Spleen (tissue), 11 donors: ENCODE data around the gene PTPN7. TPM values are rescaled to one million over a fixed set of nuclear protein-coding genes. Genes with fewer than 3 reads are reported as not detected.
"Not testable (repeated sequence)": the region's sequence is repeated elsewhere in the genome, so short reads cannot be mapped to it uniquely, and the experiment has no call there.

Experiments
- DNase-seq: peaks from one replicate; pipeline ENCODE4 v3.0.0-alpha.2; 2020
- H3K27ac ChIP-seq, 8 donors: fragments of 200-600 bp; sonication (generic) in 7 of 8; 1 replicate in 4 of 8; 2 replicates in 4 of 8; pipeline versions ENCODE4 v1.5.0 to v1.8.0; 2016 to 2021; ENCODE audit warnings: inconsistent platforms in 4 of 8, mild to moderate bottlenecking in 4 of 8, moderate library complexity in 1 of 8
- H3K27me3 ChIP-seq, 7 donors: fragments of 200-600 bp; sonication (generic) in 6 of 7; replicated peaks in 1 of 7; 1 replicate in 4 of 7; 2 replicates in 3 of 7; pipeline versions ENCODE4 v1.5.0 to v1.8.0; 2016 to 2021; ENCODE audit warnings: inconsistent platforms in 3 of 7, mild to moderate bottlenecking in 1 of 7
- H3K36me3 ChIP-seq, 6 donors: fragments of 200-600 bp; sonication (generic) in 5 of 6; 1 replicate in 4 of 6; 2 replicates in 2 of 6; pipeline versions ENCODE4 v1.5.0 to v1.8.0; 2016 to 2021; ENCODE audit warnings: inconsistent platforms in 2 of 6
- H3K4me1 ChIP-seq, 6 donors: fragments of 200-600 bp; sonication (generic) in 5 of 6; 1 replicate in 3 of 6; 2 replicates in 3 of 6; pipeline versions ENCODE4 v1.5.0 to v1.8.0; 2016 to 2021; ENCODE audit warnings: inconsistent platforms in 3 of 6
- H3K4me3 ChIP-seq, 8 donors: fragments of 200-600 bp; sonication (generic) in 7 of 8; 1 replicate in 4 of 8; 2 replicates in 4 of 8; pipeline versions ENCODE4 v1.5.0 to v1.8.0; 2016 to 2021; ENCODE audit warnings: inconsistent platforms in 4 of 8, mild to moderate bottlenecking in 4 of 8, moderate library complexity in 2 of 8
- H3K9me3 ChIP-seq, 8 donors: fragments of 200-600 bp; sonication (generic) in 7 of 8; 1 replicate in 4 of 8; 2 replicates in 4 of 8; pipeline versions ENCODE4 v1.5.0 to v1.8.0; 2016 to 2021; ENCODE audit warnings: inconsistent platforms in 4 of 8
- CTCF ChIP-seq, 11 experiments: fragments of 200-600 bp in 7 of 11; fragments of 450-650 bp in 4 of 11; sonication (generic) in 4 of 11; IDR thresholded peaks in 8 of 11; conservative IDR thresholded peaks in 3 of 11; 1 replicate in 7 of 11; 2 replicates in 4 of 11; pipeline versions ENCODE4 v1.4.0 to v1.8.0; 2016 to 2021; ENCODE audit warnings: antibody characterized with exemption in 11 of 11, inconsistent platforms in 4 of 11, mild to moderate bottlenecking in 1 of 11
- POLR2A ChIP-seq, 3 donors: fragments of 450-650 bp; IDR thresholded peaks; one replicate each; pipeline ENCODE4 v1.5.1; 2017; ENCODE audit warnings: antibody characterized with exemption in 3 of 3, mild to moderate bottlenecking in 1 of 3
- POLR2AphosphoS5 ChIP-seq, 3 donors: sonication (generic); formaldehyde crosslinking; IDR thresholded peaks; one replicate each; pipeline ENCODE4 v1.5.1; 2017; ENCODE audit warnings: antibody characterized with exemption in 3 of 3
- WGBS, 5 donors: extraction: QIAGEN DNeasy Blood & Tissue Kit in 3 of 5; methylation state at CpG; one replicate each; pipeline versions ENCODE4 v1.1.5 to v1.1.7; 2013 to 2018; 5-methylcytosine and 5-hydroxymethylcytosine counted together
- intact Hi-C: fragments of 100-400 bp; cut with DNase I; formaldehyde crosslinking; loops from one replicate; pipeline ENCODE4 v1.15.0; 2023; ENCODE audit warnings: low total_unique reads
- polyA plus RNA-seq, 3 donors: library from polyadenylated mRNA; stranded (reverse); fragments of 200-250 nt; gene quantifications; one replicate each; pipeline ENCODE4 v1.2.1, GENCODE V29; 2013
- total RNA-seq, 7 donors: library from RNA; depleted of rRNA in 3 of 7; stranded (reverse); fragments of >200 nt in 3 of 7; fragmentation: NEBNext Ultra II Directional in 4 of 7; extraction: Animal tissue kit (Norgen Biotek cat#: 25700) in 4 of 7; gene quantifications; one replicate each; pipeline versions ENCODE4 v1.1.0 to v1.2.1, GENCODE V29; 2016 to 2021
- donor health status: healthy with polysubstance abuse.
- donor health status: DM: no; HTN: no; CAD: no; lungs with moderate emphysema.
- donor health status: DM: no; HTN: no; CAD: no.
- donor health status: Bipolar disorder and iron deficiency.
- donor health status: healthy.
- donor health status: DM: no; HTN: no; CAD: no.
- donor health status: DM: yes; HTN: yes; CAD: no.

The PTPN7 gene
- total and polyA plus RNA-seq, 10 donors: 27.8 to 49.0 (median 40.3) TPM

GRCh38 chr1:202197653-202198365 lies 37.4 kb upstream of the PTPN7 start:
- H3K9me3 ChIP-seq: no peaks in the 10 kb centered on the region
- DNase-seq: no peak
- H3K27ac ChIP-seq: peak overlapping the region in 5 of 8 donors; percentile 25 to 74 (median 51)
- H3K4me3 ChIP-seq: no peak overlapping the region
- peaks cover 5 to 57% (median 25%) of the 10 kb centered on the region in 6 donors for H3K4me1 ChIP-seq
- no peak for TF ChIP-seq CTCF (IDR thresholded peaks at IDR 0.05 in 8 of 11, conservative IDR thresholded peaks at IDR 0.05 in 3 of 11)
- TF ChIP-seq POLR2A (IDR thresholded peaks at IDR 0.05): no peak
- TF ChIP-seq POLR2AphosphoS5 (IDR thresholded peaks at IDR 0.05): peak in 1 of 3 donors; percentile 8
- no peaks in the 10 kb centered on the region for H3K36me3 ChIP-seq
- intact Hi-C loops: no loop called here
- peaks cover 0 to 57% (median 19%) of the 10 kb centered on the region in 7 donors for H3K27me3 ChIP-seq
- WGBS, 5 donors: 82 to 88% (median 84%) methylated on average over 7 of the region's 7 CpGs

- no peak for DNase-seq
- TF ChIP-seq POLR2A (IDR thresholded peaks at IDR 0.05) (no peak), POLR2AphosphoS5 (IDR thresholded peaks at IDR 0.05) (no peak), CTCF (IDR thresholded peaks at IDR 0.05 in 8 of 11, conservative IDR thresholded peaks at IDR 0.05 in 3 of 11) (no peak)
- Histone ChIP-seq H3K4me1 (peaks cover 5 to 33% (median 22%) of the 10 kb centered on the region in 6 donors), H3K27ac (peak overlapping the region in 4 of 8 donors; percentile 34 to 57 (median 43)), H3K4me3 (peak overlapping the region in 6 of 8 donors; percentile 16 to 58 (median 26)), H3K9me3 (no peaks in the 10 kb centered on the region), H3K36me3 (no peaks in the 10 kb centered on the region), H3K27me3 (peaks cover 0 to 49% (median 22%) of the 10 kb centered on the region in 7 donors)
- WGBS, 5 donors: 49 to 58% (median 53%) methylated on average over 6 to 11 of the region's 11 CpGs
- intact Hi-C loops: no loop called here
Observed at GRCh38 chr1:202194328-202194648, 33.9 kb upstream of the PTPN7 start.

GRCh38 chr1:202193614-202194327 lies 33.4 kb upstream of the PTPN7 start, which contains the start of gene LGR6:
TSS of gene LGR6 (plus strand) at chr1:202193799. CDS start at chr1:202193990, 191 bp downstream.
- Histone ChIP-seq H3K4me3 (peak within 1 kb of the TSS; percentile 5 to 58 (median 22)), H3K27me3 (peaks cover 0 to 44% (median 22%) of the 10 kb centered on the region in 7 donors), H3K4me1 (peaks cover 5 to 32% (median 17%) of the 10 kb centered on the region in 6 donors), H3K36me3 (no peaks in the 10 kb centered on the region), H3K9me3 (no peaks in the 10 kb centered on the region), H3K27ac (peak within 1 kb of the TSS in 4 of 8 donors; percentile 34 to 57 (median 43))
- DNase-seq: peak; percentile 73
- 1 to 5% (median 4%) methylated on average over 29 to 61 of the region's 61 CpGs for WGBS, 5 donors
- TF ChIP-seq POLR2AphosphoS5 (IDR thresholded peaks at IDR 0.05) (peak in 1 of 3 donors; percentile 38), POLR2A (IDR thresholded peaks at IDR 0.05) (no peak)
- intact Hi-C loops: no loop called here

GRCh38 chr1:202192770-202193613 lies 32.6 kb upstream of the PTPN7 start:
- WGBS, 5 donors: 26 to 45% (median 32%) methylated on average over 10 to 18 of the region's 18 CpGs
- peaks cover 0 to 41% (median 22%) of the 10 kb centered on the region in 7 donors for H3K27me3 ChIP-seq
- intact Hi-C loops: no loop called here

GRCh38 chr1:202191391-202191790 lies 31.0 kb upstream of the PTPN7 start:
- 77 to 97% (median 96%) methylated on average over 6 to 21 of the region's 33 CpGs for WGBS, 5 donors

More at GRCh38 chr1:202192770-202193613, 32.6 kb upstream of the PTPN7 start:
- Histone ChIP-seq H3K9me3 (no peaks in the 10 kb centered on the region), H3K36me3 (no peaks in the 10 kb centered on the region), H3K27ac (peak overlapping the region in 3 of 8 donors; percentile 32 to 57 (median 48)), H3K4me1 (peaks cover 5 to 32% (median 16%) of the 10 kb centered on the region in 6 donors), H3K4me3 (peak overlapping the region in 7 of 8 donors; percentile 11 to 58 (median 26))
- TF ChIP-seq CTCF (IDR thresholded peaks at IDR 0.05 in 8 of 11, conservative IDR thresholded peaks at IDR 0.05 in 3 of 11): peak; percentile 67 to 96 (median 90)
- TF ChIP-seq POLR2A (IDR thresholded peaks at IDR 0.05): no peak
- TF ChIP-seq POLR2AphosphoS5 (IDR thresholded peaks at IDR 0.05): peak in 1 of 3 donors; percentile 33
- peak; percentile 89 for DNase-seq

More at GRCh38 chr1:202191391-202191790, 31.0 kb upstream of the PTPN7 start:
- H3K4me3 ChIP-seq, H3K27ac ChIP-seq, H3K9me3 ChIP-seq, DNase-seq, H3K36me3 ChIP-seq, intact Hi-C loops: not testable (repeated sequence)
- Histone ChIP-seq H3K27me3 (peaks cover 0 to 46% (median 22%) of the 10 kb centered on the region in 7 donors), H3K4me1 (peaks cover 5 to 32% (median 16%) of the 10 kb centered on the region in 6 donors)
